Measurements from ENCODE around the gene FSIP1. TPM values are rescaled to one million over a fixed set of nuclear protein-coding genes. Genes with fewer than 3 reads are reported as not detected.

The FSIP1 gene
- total RNA-seq, 1 donor from 2014 or later = 0.85 TPM

DNA sequence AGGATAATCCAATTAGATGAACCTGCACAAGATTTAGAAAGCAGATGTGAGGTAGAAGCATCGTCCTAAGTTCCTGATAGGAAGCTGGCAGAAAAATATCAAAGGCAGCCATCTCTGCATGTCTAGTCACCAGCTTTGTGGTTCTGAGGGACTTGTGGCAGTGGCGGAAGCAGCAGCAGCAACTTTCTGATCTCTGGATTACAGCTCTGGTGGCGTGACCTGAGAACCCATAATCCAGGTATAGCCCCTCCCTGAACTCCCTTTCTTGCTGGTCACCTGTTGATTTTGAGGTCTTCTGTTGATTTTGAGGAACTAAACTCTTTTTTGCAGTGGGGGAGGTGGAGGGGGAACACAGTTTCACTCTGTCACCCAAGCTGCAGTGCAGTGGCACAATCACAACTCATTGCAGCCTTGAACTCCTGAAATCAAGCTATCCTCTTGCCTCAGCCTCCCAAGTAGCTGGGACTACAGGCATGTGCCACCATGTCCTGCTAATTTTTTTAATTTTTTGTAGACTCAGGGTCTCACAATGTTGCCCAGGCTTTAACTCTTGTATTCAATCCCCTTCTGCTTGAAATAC, 7.9 kb downstream of the FSIP1 start:
- ATAC-seq (no peak), DNase-seq (ENCODE audit: low spot score) (no peak)
- intact Hi-C loops (cut with DNase I) = loop anchor here (10.0 kb wide), 1 partner anchor 1990 kb away; no protein-coding TSS in a partner anchor

GRCh38 chr15:39770748-39771689, 11.6 kb downstream of the FSIP1 start:
- ATAC-seq (peak; percentile 92), DNase-seq (ENCODE audit: low spot score) (no peak)
- intact Hi-C loops (cut with DNase I) = loop anchor here (10.0 kb wide), 1 partner anchor 1994 kb away; no protein-coding TSS in a partner anchor

- intact Hi-C loops (cut with DNase I) = no loop called here
- DNase-seq (ENCODE audit: low spot score) (no peak), ATAC-seq (no peak)
Observed at GRCh38 chr15:39767921-39768320, 14.7 kb downstream of the FSIP1 start.

DNA sequence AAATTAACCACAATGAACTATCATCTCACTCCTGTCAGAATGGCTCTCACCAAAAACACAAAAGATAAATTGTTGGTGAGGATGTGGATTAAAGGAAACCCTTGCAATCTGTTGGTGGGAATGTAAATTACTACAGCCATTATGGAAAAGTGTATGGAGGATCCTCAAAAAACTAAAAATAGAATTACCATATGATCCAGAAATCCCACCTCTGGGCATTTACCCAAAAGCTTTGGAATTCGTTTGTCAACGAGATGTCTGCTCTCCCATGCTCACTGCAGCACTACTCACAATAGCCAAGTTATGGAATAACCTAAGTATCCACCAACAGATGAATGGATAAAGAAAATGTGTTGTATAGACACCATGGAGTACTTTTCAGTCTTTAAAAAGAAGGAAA, 21.6 kb downstream of the FSIP1 start:
- intact Hi-C loops (cut with DNase I) = no loop called here
- DNase-seq (ENCODE audit: low spot score) = no peak
- ATAC-seq = no peak

GRCh38 chr15:39756806-39757522, 25.7 kb downstream of the FSIP1 start:
- DNase-seq (ENCODE audit: low spot score) = no peak
- intact Hi-C loops (cut with DNase I) = loop anchor here (10.0 kb wide), 1 partner anchor 72 kb away; no protein-coding TSS in a partner anchor
- ATAC-seq = no peak

GRCh38 chr15:39752991-39753390, 29.6 kb downstream of the FSIP1 start:
- DNase-seq (ENCODE audit: low spot score) = no peak
- intact Hi-C loops (cut with DNase I) = loop anchor here (10.0 kb wide), 1 partner anchor 68 kb away; no protein-coding TSS in a partner anchor
- no peak for ATAC-seq

DNA sequence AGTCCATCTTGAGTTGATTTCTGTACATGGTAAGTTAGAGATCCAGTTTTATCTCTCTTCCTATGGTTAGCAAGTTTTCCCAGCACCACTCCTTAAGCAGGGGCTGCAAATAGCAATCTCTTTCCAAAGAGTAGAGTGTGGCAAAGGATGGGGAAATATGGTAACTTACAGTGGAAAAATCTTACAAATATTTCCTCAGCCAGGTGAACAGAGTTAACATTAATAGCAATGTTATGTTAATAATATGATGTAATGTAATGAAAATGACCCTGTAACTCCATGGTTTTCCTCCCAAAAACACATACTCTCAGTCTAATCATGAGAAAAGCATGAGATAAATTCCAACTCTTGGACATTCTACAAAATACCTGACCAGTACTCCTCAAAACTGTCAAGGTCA, 30.4 kb downstream of the FSIP1 start:
- intact Hi-C loops (cut with DNase I) = loop anchor here (10.0 kb wide), 1 partner anchor 67 kb away; no protein-coding TSS in a partner anchor
- ATAC-seq (no peak), DNase-seq (ENCODE audit: low spot score) (no peak)

DNA sequence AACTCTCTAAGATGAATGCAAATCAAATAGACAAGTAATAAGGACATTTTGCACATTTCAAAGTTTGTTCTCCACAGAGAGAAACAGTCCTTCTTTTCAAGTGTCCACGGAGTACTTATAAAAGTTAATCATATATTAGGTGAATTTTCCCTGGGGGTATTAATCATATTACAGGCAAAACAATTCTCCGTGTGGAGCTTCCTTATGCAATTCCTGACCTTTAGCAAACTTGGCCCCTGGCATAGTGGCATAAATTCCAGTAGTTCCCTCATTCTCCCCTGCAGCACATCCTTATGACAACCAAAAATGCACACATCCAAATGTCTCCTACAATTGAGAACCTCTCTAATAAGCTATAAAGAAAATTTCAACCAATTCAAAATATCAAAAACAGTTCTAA, 34.4 kb downstream of the FSIP1 start:
- ATAC-seq (no peak), DNase-seq (ENCODE audit: low spot score) (no peak)
- intact Hi-C loops (cut with DNase I) = no loop called here

- ATAC-seq (no peak), DNase-seq (ENCODE audit: low spot score) (no peak)
- intact Hi-C loops (cut with DNase I) = no loop called here
Observed at GRCh38 chr15:39747326-39747725, 35.3 kb downstream of the FSIP1 start.

DNA sequence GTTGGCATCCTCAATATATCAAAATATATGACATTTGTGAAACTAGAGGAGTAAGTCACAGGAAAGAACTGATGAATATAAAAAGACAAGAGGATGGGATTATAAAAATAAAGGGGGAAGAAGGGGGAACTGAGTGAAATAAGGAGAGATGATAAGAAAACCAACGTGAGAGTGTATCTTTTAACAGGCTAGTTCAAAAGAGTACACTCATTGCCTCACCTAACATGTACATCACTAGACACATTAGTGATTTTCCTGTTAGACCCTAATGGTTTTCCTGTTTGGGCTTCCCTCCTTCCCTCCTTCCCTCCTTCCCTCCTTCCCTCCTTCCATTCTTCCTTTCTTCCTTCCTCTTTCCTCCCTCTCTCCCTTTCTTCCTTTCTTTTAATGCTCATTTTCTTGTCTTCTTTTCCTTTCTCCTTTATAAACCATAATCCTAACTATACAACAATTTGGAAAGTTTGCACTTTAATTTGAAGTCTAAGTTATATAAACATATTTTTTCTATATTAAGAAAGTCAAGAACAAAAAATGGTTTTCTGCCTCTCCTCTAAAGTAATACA, 35.8 kb downstream of the FSIP1 start:
- intact Hi-C loops (cut with DNase I) = no loop called here
- ATAC-seq = no peak

DNA sequence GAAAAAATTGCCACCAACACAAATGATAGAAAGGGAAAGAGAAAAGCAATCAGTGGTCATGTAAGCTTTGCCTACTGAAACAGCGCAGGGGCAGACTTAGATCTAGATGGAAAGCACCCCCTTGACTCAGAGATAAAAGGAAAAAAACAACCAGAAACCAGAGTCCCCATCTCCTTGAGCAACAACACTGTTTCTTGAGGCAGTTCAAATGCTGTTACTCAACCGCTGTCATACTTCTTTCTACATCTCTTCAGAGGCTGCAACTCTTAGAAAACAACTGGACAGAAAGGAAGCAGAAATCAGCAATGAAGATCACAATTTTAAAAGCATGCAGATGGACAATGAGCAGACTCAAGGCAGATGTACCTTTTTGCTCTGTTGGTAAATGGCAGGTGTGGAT, 36.5 kb downstream of the FSIP1 start:
- ATAC-seq = no peak
- no peak for DNase-seq (ENCODE audit: low spot score)
- intact Hi-C loops (cut with DNase I) = no loop called here

More for the DNA sequence above, 35.8 kb downstream of the FSIP1 start:
- no peak for DNase-seq (ENCODE audit: low spot score)

DNA sequence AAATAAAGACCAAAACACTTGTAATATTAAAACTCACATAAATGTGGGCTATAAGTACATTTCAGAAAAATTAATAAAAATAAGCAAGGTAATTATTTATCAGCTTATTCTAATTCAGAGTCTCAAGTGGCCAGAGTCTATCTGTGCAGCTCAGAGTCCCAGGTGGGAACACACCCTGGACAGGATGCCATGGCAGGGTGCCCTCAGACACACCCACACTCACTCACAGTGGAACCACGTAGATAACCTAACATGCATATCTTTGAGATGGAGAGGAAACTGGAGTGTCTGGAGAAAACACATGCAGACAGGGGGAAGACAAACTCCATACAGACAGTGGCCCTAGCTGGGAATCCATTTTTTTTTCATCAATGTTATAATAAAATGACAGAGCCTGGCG, 37.2 kb downstream of the FSIP1 start:
- ATAC-seq = no peak
- intact Hi-C loops (cut with DNase I) = no loop called here
- DNase-seq (ENCODE audit: low spot score) = no peak

DNA sequence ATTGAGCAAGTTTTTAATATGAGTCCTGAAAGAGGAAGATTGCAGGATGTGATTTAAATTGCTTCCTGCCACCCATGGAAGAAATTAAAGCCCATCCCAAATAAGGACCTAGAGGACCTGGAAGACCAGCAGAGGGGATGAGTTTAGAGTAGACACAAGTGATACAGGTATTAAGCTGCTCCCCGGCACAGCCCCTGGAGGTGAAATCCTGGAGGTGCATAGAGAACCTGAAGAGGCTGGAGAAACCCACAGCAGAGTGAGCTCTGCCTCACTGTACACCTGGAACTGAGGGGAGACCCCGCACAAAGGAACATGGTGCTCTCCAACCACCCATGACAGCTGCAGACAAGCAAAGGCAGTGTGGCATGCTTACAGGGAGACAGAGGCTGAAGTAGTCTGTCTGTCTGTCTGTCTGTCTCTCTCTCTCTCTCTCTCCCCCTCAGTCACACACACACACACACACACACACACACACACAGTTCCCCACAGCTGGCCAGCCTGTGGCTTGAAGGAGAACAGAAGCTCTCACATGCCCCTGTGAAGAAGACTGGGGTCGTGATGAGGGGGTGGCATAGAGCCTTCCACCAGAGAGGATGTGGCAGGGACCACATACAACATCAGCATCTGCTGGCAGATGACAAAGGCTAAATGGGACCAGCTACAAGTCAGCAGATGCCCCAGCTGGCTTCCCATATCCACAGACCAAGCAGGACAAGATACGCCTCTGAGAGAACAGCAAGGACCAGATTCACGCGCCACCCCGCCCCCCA, 38.1 kb downstream of the FSIP1 start:
- intact Hi-C loops (cut with DNase I) = no loop called here
- ATAC-seq = no peak
- no peak for DNase-seq (ENCODE audit: low spot score)

DNA sequence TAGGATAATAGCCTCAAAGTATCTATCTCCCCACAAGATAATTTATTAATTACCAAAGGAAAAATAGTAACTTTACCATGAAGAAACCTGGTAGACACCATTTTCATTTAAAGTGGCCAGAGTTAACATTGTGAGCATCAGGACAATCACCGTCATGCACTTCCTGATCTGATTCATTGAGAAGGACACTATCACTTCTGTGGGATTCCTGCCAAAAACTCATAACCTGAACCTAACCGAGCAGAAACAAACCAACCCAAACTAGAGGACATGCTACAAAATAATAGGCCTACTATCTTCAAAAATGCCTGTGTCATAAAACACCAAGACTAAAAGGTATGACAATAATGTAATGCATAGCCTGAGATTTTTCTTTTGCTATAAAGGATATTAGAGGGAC, 39.0 kb downstream of the FSIP1 start:
- DNase-seq (ENCODE audit: low spot score) (no peak), ATAC-seq (no peak)
- intact Hi-C loops (cut with DNase I) = no loop called here

DNA sequence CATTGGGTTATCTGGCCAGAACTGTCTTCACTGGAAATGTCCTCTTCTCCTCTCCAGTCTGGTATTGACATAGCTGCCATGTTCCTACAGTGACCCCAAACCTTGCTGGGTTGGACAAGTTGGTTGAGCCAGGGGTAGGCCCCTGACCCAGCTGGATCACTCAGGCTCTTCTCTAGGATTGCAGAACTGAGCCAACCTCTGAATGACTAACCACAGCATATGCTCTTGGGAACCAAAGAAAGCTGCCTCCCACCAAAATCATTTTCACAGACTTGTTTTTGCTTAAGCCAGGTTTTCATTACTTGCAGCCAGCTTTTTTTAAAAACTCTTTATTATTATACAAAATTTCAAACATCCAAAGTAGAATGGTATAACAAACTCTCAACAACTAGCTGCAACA, 41.4 kb downstream of the FSIP1 start:
- no peak for ATAC-seq
- DNase-seq (ENCODE audit: low spot score) = no peak
- intact Hi-C loops (cut with DNase I) = no loop called here

DNA sequence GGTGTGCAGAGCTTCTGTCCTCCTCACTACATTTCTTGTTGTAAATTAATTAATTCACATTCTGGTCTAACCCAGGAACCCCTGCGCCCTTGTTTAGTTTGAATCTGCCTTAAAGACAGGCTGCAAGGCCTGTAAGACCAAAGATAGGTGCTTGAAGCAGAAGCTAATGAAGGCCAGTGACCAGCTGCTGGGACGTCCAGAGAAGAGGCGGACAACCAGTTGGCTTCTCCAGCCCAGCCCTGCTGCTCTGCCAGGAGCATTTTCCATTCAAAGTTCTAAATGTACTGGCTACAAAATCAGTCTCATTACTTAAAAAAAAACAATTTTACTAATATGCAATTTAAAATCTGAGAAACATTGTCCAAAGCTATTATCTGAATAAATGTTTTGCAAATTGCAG, 43.6 kb downstream of the FSIP1 start:
- DNase-seq (ENCODE audit: low spot score) (no peak), ATAC-seq (no peak)
- intact Hi-C loops (cut with DNase I) = no loop called here

DNA sequence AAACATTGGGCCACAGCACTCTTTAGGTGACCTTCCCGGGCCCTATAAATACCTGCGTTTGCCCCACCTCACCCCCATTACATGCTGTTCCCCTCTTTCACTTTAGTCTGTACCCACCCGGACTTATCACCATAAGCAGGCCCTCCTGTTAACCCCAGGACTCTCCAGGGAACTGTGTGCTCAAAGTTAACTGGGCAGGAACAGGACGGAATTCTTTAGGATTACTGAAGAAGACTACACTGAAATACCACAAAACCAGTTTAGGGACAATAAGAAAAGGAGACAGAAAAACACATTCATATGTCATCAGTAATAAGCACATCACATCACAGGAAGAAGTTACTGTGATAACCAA, 45.5 kb downstream of the FSIP1 start:
- no peak for DNase-seq (ENCODE audit: low spot score)
- peak; percentile 26 for ATAC-seq
- intact Hi-C loops (cut with DNase I) = no loop called here

DNA sequence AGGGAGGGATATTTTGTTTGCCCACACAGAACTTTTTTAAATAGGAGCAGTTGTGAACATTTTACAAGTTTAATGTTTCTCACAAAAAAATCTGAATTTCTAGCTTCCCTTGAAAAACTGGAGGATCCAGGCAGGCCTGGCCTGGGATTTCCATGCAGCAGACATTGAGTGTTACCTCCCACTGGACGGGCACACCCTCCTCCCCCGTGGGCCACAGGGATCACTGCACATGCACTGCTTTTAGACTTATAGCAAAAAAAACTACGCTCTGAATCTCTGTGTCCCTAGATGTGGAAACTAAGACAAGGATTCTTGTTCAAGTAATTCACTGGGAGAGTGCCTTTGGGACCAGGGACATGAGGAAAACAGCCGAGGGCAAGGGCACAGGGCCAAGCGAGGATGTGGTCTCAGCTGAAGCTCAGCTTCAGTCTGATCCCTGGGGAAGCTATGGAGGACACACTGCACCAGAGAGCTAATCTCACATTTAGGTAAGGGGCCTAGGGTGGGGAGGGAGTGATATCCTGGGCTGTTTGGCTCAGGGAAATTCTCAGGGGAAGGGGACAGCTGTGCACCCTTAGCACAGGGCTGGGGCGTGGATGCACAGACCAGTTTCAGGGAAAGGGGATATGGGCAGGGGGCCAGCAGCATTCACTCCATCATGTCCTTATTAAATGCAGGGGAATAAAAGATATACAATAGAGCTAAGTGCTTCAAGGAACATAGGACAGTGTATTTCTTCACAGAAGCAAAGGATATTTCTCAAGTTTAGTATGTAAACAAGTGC, 46.0 kb downstream of the FSIP1 start:
- peak; percentile 69 for ATAC-seq
- intact Hi-C loops (cut with DNase I) = no loop called here
- DNase-seq (ENCODE audit: low spot score) = no peak

Measured in sciatic nerve (tissue), 2 donors.